Skeletal muscle satellite cell (primary cell): ENCODE measurements around the gene PEX14.

Experiments used
- H3K27me3 ChIP-seq: 2 replicates; pipeline ENCODE4 v1.7.0; 2013; ENCODE audit warnings: low read length; ENCODE audit not compliant: control insufficient read depth, insufficient read depth
- H3K36me3 ChIP-seq: 2 replicates; pipeline ENCODE4 v1.7.0; 2013; ENCODE audit warnings: mild to moderate bottlenecking, control low read depth, low read length; ENCODE audit not compliant: insufficient read depth
- H3K4me1 ChIP-seq: 2 replicates; pipeline ENCODE4 v1.7.0; 2013; ENCODE audit warnings: low read length; ENCODE audit not compliant: control insufficient read depth, insufficient read depth
- H3K4me2 ChIP-seq: 2 replicates; pipeline ENCODE4 v1.7.0; 2013; ENCODE audit warnings: mild to moderate bottlenecking, low read length
- H3K4me3 ChIP-seq: 2 replicates; pipeline ENCODE4 v1.7.0; 2013; ENCODE audit warnings: low read length
- H3K9ac ChIP-seq: 2 replicates; pipeline ENCODE4 v1.7.0; 2013; ENCODE audit warnings: mild to moderate bottlenecking, low read depth, low read length, moderate library complexity
- H3K9me3 ChIP-seq: replicated peaks from 2 replicates; pipeline ENCODE4 v1.7.0; 2013; ENCODE audit warnings: mild to moderate bottlenecking, control low read depth, low read length

PEX14 gene

GRCh38 chr1:10437052-10437451 lies 37.7 kb upstream of the PEX14 start:
- Histone ChIP-seq H3K9ac (no peak overlapping the region), H3K4me3 (no peak overlapping the region), H3K9me3 (no peaks in the 10 kb centered on the region)

GRCh38 chr1:10438677-10439163 lies 36.0 kb upstream of the PEX14 start:
- H3K4me1 ChIP-seq: no peaks in the 10 kb centered on the region
- no peak overlapping the region for H3K9ac ChIP-seq
- H3K4me3 ChIP-seq: no peak overlapping the region
- H3K27me3 ChIP-seq: no peaks in the 10 kb centered on the region
- no peak overlapping the region for H3K4me2 ChIP-seq
- H3K36me3 ChIP-seq: peaks cover 4% of the 10 kb centered on the region
- no peaks in the 10 kb centered on the region for H3K9me3 ChIP-seq

More at GRCh38 chr1:10437052-10437451, 37.7 kb upstream of the PEX14 start:
- Histone ChIP-seq H3K4me1 (no peaks in the 10 kb centered on the region), H3K36me3 (peaks cover 4% of the 10 kb centered on the region), H3K4me2 (no peak overlapping the region), H3K27me3 (no peaks in the 10 kb centered on the region)

- Histone ChIP-seq H3K4me1 (no peaks in the 10 kb centered on the region), H3K27me3 (no peaks in the 10 kb centered on the region), H3K4me2 (no peak overlapping the region), H3K9ac (no peak overlapping the region), H3K4me3 (no peak overlapping the region), H3K9me3 (no peaks in the 10 kb centered on the region), H3K36me3 (peaks cover 4% of the 10 kb centered on the region)
Observed at GRCh38 chr1:10440305-10440704, 34.4 kb upstream of the PEX14 start.

- H3K4me1 ChIP-seq: no peaks in the 10 kb centered on the region
- no peak overlapping the region for H3K9ac ChIP-seq
- H3K4me2 ChIP-seq: no peak overlapping the region
- H3K27me3 ChIP-seq: no peaks in the 10 kb centered on the region
- H3K36me3 ChIP-seq: peaks cover 4% of the 10 kb centered on the region
- H3K4me3 ChIP-seq: no peak overlapping the region
- no peaks in the 10 kb centered on the region for H3K9me3 ChIP-seq
Observed at GRCh38 chr1:10440794-10441193, 34.0 kb upstream of the PEX14 start.

- Histone ChIP-seq H3K9ac (no peak overlapping the region), H3K4me1 (no peaks in the 10 kb centered on the region), H3K36me3 (peaks cover 4% of the 10 kb centered on the region), H3K9me3 (no peaks in the 10 kb centered on the region), H3K4me3 (no peak overlapping the region), H3K27me3 (no peaks in the 10 kb centered on the region), H3K4me2 (no peak overlapping the region)
Observed at GRCh38 chr1:10444248-10444647, 30.5 kb upstream of the PEX14 start.

- Histone ChIP-seq H3K9ac (no peak overlapping the region), H3K9me3 (no peaks in the 10 kb centered on the region), H3K4me1 (no peaks in the 10 kb centered on the region), H3K4me2 (no peak overlapping the region), H3K27me3 (no peaks in the 10 kb centered on the region), H3K4me3 (no peak overlapping the region), H3K36me3 (peaks cover 4% of the 10 kb centered on the region)
Observed at GRCh38 chr1:10444795-10445397, 29.9 kb upstream of the PEX14 start.

- H3K27me3 ChIP-seq: no peaks in the 10 kb centered on the region
- no peak overlapping the region for H3K4me2 ChIP-seq
- no peaks in the 10 kb centered on the region for H3K36me3 ChIP-seq
- no peak overlapping the region for H3K9ac ChIP-seq
- peaks cover 4% of the 10 kb centered on the region for H3K4me1 ChIP-seq
- no peak overlapping the region for H3K4me3 ChIP-seq
- H3K9me3 ChIP-seq: no peaks in the 10 kb centered on the region
Observed at GRCh38 chr1:10446790-10447422, 27.8 kb upstream of the PEX14 start.

- H3K4me2 ChIP-seq: no peak within 1 kb of the TSS
- H3K9ac ChIP-seq: no peak within 1 kb of the TSS
- H3K9me3 ChIP-seq: no peaks in the 10 kb centered on the region
- no peak within 1 kb of the TSS for H3K4me3 ChIP-seq
- no peaks in the 10 kb centered on the region for H3K27me3 ChIP-seq
- H3K4me1 ChIP-seq: peaks cover 4% of the 10 kb centered on the region
- no peaks in the 10 kb centered on the region for H3K36me3 ChIP-seq
Observed at GRCh38 chr1:10449751-10450150, 25.0 kb upstream of the PEX14 start, which contains the start of gene CORT. TSS of gene CORT (plus strand) at chr1:10450031. CDS start at chr1:10450224, 193 bp downstream.

- no peak overlapping the region for H3K4me2 ChIP-seq
- no peak overlapping the region for H3K9ac ChIP-seq
Observed at GRCh38 chr1:10450156-10450814, 24.5 kb upstream of the PEX14 start.

GRCh38 chr1:10450836-10451235 lies 23.9 kb upstream of the PEX14 start:
- Histone ChIP-seq H3K9ac (no peak overlapping the region), H3K27me3 (no peaks in the 10 kb centered on the region), H3K9me3 (no peaks in the 10 kb centered on the region), H3K4me1 (peaks cover 4% of the 10 kb centered on the region), H3K36me3 (no peaks in the 10 kb centered on the region), H3K4me3 (no peak overlapping the region), H3K4me2 (no peak overlapping the region)

More at GRCh38 chr1:10450156-10450814, 24.5 kb upstream of the PEX14 start:
- Histone ChIP-seq H3K4me3 (no peak overlapping the region), H3K4me1 (peaks cover 4% of the 10 kb centered on the region), H3K27me3 (no peaks in the 10 kb centered on the region), H3K36me3 (no peaks in the 10 kb centered on the region), H3K9me3 (no peaks in the 10 kb centered on the region)

- no peaks in the 10 kb centered on the region for H3K9me3 ChIP-seq
- peaks cover 4% of the 10 kb centered on the region for H3K4me1 ChIP-seq
- no peaks in the 10 kb centered on the region for H3K36me3 ChIP-seq
- no peak overlapping the region for H3K4me3 ChIP-seq
- H3K4me2 ChIP-seq: no peak overlapping the region
- no peaks in the 10 kb centered on the region for H3K27me3 ChIP-seq
- H3K9ac ChIP-seq: no peak overlapping the region
Observed at GRCh38 chr1:10451287-10451686, 23.5 kb upstream of the PEX14 start.
